HTERT RPE-1 (cell line): ENCODE data around the gene SEPTIN14.
"Not testable (repeated sequence)": the region's sequence is repeated elsewhere in the genome, so short reads cannot be mapped to it uniquely, and the experiment has no call there.

Experiments used
- in situ Hi-C: fragments of 300-500 bp; cut with MboI; formaldehyde crosslinking; loops from 4 replicates; pipeline ENCODE4 v1.14.3; 2020; ENCODE audit warnings: low sequenced_read_pairs

The SEPTIN14 gene

DNA sequence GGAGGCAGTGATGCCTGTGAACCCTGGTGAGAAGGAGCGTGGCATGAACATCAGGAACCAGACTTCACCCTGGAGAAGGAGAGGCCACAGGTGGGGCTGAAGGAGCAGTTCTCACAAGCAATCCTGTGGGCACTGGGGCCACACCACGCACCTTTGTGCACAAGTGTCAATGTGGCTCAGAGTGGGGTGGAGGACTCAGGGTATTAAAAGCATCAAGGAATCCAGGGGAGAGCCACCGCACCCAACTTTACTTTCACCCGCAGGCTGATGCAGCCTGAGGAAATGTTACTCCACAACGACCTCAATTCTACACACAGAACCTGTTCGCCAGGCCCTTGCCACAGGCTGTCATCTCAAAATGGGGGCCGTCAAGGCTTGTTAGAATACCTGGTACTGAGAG is 77.1 kb downstream of the SEPTIN14 start:
- in situ Hi-C loops: not testable (repeated sequence)

DNA sequence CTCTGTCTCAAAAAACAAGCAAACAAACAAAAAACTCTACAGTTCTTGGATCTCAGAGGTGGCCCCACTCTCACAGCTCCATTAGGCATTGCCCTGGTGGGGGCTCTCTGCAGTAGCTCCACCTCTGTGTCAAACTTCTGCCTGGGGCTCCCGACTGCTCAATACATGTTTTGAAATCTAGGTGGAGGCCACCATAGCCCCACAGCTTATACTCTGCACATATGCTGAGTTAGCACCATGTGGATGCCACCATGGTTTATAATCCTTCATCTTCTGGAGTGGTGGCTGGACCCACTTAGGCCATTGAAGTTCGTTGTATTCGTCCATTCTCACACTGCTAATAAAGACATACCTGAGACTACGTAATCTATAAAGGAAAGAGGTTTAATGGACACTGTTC is 78.4 kb downstream of the SEPTIN14 start:
- in situ Hi-C loops: no loop called here

DNA sequence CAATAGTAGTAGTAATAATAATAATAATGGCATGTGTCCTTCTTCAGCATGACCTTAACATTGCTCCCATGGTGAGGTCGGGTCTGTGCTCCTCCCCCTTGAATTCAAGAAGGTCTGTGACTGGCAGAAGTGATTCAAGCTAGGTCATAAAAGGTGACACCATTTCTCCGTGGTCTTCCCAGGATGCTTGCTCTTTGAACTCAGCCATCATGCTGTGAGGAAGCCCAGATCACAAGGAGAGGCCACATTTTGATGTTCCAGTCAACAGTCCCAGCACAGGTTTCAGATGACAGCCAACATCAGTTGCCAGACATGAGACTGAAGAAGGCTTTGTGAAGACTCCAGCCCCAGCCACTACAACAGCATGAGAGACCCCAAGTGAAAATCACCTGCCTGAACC is 83.9 kb downstream of the SEPTIN14 start:
- in situ Hi-C loops: no loop called here

GRCh38 chr7:55776196-55776595 is 86.4 kb downstream of the SEPTIN14 start:
- in situ Hi-C loops: no loop called here

DNA sequence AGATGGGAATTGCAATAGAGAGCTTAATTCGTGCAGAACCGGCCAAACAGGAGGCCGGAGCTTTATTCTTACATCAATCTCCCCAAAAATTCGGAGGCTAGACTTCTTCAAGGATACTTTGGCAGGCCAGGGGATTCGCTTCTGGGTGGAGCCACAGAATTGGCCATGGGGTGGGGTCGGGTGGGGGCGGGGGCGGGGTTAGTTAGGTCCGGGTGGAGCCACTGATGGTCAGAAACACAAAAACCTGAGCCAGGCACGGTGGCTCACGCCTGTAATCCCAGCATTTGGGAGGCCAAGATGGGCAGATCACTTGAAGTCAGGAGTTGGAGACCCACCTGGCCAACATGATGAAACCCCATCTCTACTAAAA is 87.5 kb downstream of the SEPTIN14 start:
- in situ Hi-C loops: no loop called here

- in situ Hi-C loops: no loop called here
Observed at GRCh38 chr7:55774327-55775050, 88.1 kb downstream of the SEPTIN14 start.

- in situ Hi-C loops: no loop called here
Observed at GRCh38 chr7:55770778-55771177, 91.8 kb downstream of the SEPTIN14 start.

GRCh38 chr7:55753274-55753862 is 109.2 kb downstream of the SEPTIN14 start:
- in situ Hi-C loops: not testable (repeated sequence)

DNA sequence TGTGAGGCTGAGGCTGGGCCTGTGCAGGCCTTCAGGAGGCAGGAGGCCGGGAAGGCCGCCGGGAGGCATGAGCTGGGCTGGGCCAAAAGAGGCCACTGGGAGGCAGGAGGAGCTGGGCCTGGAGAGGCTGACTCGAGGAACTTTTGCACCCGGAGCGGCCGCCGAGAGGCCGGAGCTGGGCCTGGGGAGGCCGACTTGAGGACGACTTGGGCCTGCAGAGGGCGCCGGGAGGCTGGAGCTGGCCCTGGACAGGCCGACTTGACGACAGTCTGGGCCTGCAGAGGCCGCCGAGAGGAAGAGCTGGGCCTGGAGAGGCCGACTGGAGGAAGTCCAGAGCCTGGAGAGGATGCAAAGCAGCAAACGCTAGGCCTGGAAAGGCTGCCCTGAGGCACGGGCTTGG is 117.8 kb downstream of the SEPTIN14 start:
- in situ Hi-C loops: not testable (repeated sequence)
